GM13976 (cell line): ENCODE data around the gene TMEM51.

Source experiments
- DNase-seq: peaks from one replicate; pipeline ENCODE4 v3.0.0; 2012; ENCODE audit warnings: low spot score
- CTCF ChIP-seq: IDR thresholded peaks from 2 replicates; pipeline ENCODE4 v1.5.1; 2012; ENCODE audit warnings: borderline replicate concordance, mild to moderate bottlenecking; ENCODE audit not compliant: insufficient read depth; ENCODE audit errors: extremely low read depth, missing control alignments, control extremely low read depth
- in situ Hi-C: fragments of 300-500 bp; cut with MboI; formaldehyde crosslinking; loops from one replicate; pipeline ENCODE4 v1.12.0; 2022; ENCODE audit warnings: low sequenced_read_pairs, mixed read lengths, inconsistent platforms; ENCODE audit not compliant: unreplicated experiment

The TMEM51 gene

GRCh38 chr1:15153184-15153841, at the start of gene TMEM51:
Gene TMEM51 (plus strand): TSS chr1:15153747. CDS start chr1:15215088, 61,341 bp downstream.
- peak; percentile 63 for DNase-seq
- in situ Hi-C loops, result no loop called here
- no peak for TF ChIP-seq CTCF

DNA sequence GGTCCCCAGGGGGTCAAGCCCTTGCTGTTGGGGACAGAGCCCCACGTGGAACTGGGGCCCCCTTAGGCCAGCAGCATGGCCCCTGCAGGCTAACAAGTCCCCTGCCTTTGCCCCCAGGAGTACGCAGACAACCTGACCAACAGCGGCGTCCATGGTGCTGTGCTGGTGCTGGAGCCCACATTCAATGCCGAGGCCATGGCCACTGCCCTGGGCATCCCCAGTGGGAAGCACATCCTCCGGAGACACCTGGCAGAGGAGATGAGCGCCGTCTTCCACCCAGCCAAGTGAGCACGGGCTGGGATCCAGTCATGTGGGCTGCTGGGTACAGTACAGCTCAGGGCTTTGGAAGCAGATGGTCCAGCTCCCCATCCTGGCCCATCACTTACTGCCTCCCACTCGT, 49.6 kb upstream of the TMEM51 start:
- no peak for TF ChIP-seq CTCF
- DNase-seq, result no peak
- in situ Hi-C loops, result no loop called here

GRCh38 chr1:15104768-15105167, 48.8 kb upstream of the TMEM51 start:
- in situ Hi-C loops, result no loop called here
- DNase-seq, result no peak
- TF ChIP-seq CTCF, result no peak

DNA sequence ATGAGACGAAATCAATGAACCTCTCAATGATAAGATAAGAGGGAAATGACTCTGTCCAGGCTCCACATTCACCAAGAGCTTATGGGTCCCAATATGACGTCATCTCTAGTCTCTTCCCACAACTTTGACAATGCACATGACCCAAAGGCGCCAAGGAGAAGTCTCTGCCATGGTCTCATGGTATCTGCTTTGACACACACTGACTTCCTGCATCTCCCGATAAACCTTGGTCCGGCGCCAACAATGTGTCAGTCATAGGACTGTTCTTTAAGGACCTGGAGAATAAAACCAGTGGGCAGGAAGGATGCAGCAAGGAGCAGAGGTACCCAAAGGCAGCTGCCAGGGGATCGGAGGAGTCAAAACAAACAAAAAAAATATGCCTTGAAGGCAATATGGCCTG, 46.9 kb upstream of the TMEM51 start:
- TF ChIP-seq CTCF, result no peak
- DNase-seq, result no peak
- in situ Hi-C loops, result no loop called here

DNA sequence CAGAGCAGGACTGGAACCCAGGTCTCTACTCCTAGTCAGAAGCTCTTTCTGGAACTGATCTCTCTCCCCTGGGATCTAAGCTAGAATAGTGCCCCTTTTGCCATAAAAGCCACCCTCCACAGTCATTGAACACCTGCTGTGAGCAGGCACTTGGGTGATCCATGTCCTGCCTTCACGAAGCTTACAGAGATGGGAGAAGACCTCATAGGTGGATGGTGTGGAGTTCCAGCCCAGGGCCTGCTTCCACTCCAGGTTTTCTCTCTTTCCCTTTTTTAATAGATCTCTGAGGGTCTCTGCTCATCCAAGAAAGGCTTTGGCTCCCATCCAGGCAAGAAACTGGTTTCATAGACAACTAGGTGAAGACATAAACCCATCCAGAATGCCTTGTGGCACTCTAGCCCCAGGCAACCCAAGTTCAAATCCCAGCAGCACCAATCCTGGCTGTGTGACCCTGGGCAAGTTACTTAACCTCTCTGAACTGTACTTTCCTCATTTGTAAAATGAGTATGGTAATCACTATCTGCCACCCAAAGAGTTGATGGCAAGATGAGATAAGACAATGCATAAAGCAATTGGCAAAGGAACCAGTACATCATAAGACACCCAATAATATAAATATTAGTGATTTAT, 46.4 kb upstream of the TMEM51 start:
- no peak for DNase-seq
- in situ Hi-C loops, result no loop called here
- no peak for TF ChIP-seq CTCF

- TF ChIP-seq CTCF, result no peak
- no peak for DNase-seq
- in situ Hi-C loops, result no loop called here
These were observed 45.6 kb upstream of the TMEM51 start for GRCh38 chr1:15107911-15108310.
